ENCODE data around the gene PTGFRN.

DNA sequence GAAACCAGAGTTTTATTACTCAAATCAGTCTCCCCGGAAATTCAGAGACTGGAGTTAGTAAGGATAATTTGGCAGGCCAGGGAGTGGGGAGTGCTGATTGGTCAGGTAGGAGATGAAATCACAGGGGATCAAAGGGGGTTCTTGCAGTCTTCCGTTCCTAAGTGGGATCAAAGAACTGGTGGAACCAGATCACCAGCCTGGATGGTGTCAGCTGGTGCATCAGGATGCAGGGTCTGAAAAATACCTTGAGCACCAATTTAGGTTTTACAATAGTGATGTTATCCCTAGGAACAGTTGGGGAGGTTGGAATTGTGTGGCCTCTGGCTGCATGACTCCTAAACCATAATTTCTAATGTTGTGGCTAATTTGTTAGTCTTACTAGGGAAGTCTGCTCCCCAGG lies 90.4 kb downstream of the PTGFRN start:
- TF ChIP-seq, protein P1, sequence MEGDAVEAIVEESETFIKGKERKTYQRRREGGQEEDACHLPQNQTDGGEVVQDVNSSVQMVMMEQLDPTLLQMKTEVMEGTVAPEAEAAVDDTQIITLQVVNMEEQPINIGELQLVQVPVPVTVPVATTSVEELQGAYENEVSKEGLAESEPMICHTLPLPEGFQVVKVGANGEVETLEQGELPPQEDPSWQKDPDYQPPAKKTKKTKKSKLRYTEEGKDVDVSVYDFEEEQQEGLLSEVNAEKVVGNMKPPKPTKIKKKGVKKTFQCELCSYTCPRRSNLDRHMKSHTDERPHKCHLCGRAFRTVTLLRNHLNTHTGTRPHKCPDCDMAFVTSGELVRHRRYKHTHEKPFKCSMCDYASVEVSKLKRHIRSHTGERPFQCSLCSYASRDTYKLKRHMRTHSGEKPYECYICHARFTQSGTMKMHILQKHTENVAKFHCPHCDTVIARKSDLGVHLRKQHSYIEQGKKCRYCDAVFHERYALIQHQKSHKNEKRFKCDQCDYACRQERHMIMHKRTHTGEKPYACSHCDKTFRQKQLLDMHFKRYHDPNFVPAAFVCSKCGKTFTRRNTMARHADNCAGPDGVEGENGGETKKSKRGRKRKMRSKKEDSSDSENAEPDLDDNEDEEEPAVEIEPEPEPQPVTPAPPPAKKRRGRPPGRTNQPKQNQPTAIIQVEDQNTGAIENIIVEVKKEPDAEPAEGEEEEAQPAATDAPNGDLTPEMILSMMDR (IDR thresholded peaks at IDR 0.05; ENCODE audit: insufficient read depth, low read length): no peak
- no peak for TF ChIP-seq POLR2AphosphoS5 (IDR thresholded peaks at IDR 0.05; ENCODE audit: low read depth)
